OCI-M2 (cell line): ENCODE data around the gene PIEZO1.
"Not testable (repeated sequence)": the region's sequence is repeated elsewhere in the genome, so short reads cannot be mapped to it uniquely, and the experiment has no call there.

ENCODE experiments used
- DNase-seq: peaks from one replicate; lab custom pipeline; 2025; ENCODE audit not compliant: unreplicated experiment; lab: John Stamatoyannopoulos, UW

Gene PIEZO1

GRCh38 chr16:88804552-88805339, 19.7 kb upstream of the PIEZO1 start:
- no peak for DNase-seq

- DNase-seq, result no peak
Observed at GRCh38 chr16:88804173-88804551, 19.1 kb upstream of the PIEZO1 start.

- DNase-seq, result no peak
Observed at GRCh38 chr16:88803264-88803987, 18.4 kb upstream of the PIEZO1 start, which contains the start of gene CDT1. CDT1 (plus strand) TSS chr16:88803789; CDS start chr16:88803832, 43 bp downstream.

- DNase-seq, result no peak
Observed at GRCh38 chr16:88800277-88800592, 15.2 kb upstream of the PIEZO1 start.

- peak; percentile 50 for DNase-seq
Observed at GRCh38 chr16:88799569-88800276, 14.7 kb upstream of the PIEZO1 start.

- no peak for DNase-seq
Observed at GRCh38 chr16:88798772-88799455, 13.9 kb upstream of the PIEZO1 start.

- DNase-seq, result no peak
Observed at GRCh38 chr16:88798073-88798472, 13.1 kb upstream of the PIEZO1 start.

GRCh38 chr16:88796278-88796677, 11.3 kb upstream of the PIEZO1 start:
- DNase-seq, result no peak

- no peak for DNase-seq
Observed at GRCh38 chr16:88793251-88793954, 8.4 kb upstream of the PIEZO1 start.

GRCh38 chr16:88792668-88793250, 7.7 kb upstream of the PIEZO1 start:
- DNase-seq, result no peak

- no peak for DNase-seq
Observed at GRCh38 chr16:88792078-88792550, 7.1 kb upstream of the PIEZO1 start.

- DNase-seq, result no peak
Observed at GRCh38 chr16:88790312-88791211, 5.5 kb upstream of the PIEZO1 start.

- no peak for DNase-seq
Observed at GRCh38 chr16:88789594-88789993, 4.6 kb upstream of the PIEZO1 start.

GRCh38 chr16:88788749-88789148, 3.7 kb upstream of the PIEZO1 start:
- DNase-seq, result not testable (repeated sequence)

GRCh38 chr16:88787579-88788314, 2.7 kb upstream of the PIEZO1 start:
- DNase-seq, result no peak

- no peak for DNase-seq
Observed at GRCh38 chr16:88784856-88785105, 239 bp downstream of the PIEZO1 start.

GRCh38 chr16:88784074-88784855, 755 bp downstream of the PIEZO1 start:
- DNase-seq, result no peak
